ENCODE data around the gene HUS1B. TPM values are rescaled to one million over a fixed set of nuclear protein-coding genes. Genes with fewer than 3 reads are reported as not detected.

Gene HUS1B
- total and polyA plus RNA-seq, 9 of the 15 experiments (the other 6 are each of a cell fraction or from before 2014, with no cell fraction given) = 0.16 to 1.4 (median 0.38) TPM; not detected in 1

GRCh38 chr6:692858-693722, 36.2 kb upstream of the HUS1B start, which contains the start of gene EXOC2 (continued):
- TF ChIP-seq BRF2 (IDR thresholded peaks at IDR 0.05; ENCODE audit: borderline replicate concordance, insufficient read depth, insufficient read length) (no peak), ZC3H11A (IDR thresholded peaks at IDR 0.05; ENCODE audit: low read depth, low read length) (0 out of 2 replicates have a peak, but pooled peaks have one; percentile 75), RNF2 (IDR thresholded peaks at IDR 0.05) (peak; percentile 65; the same call in 1 of the 2 replicates), ZBTB8A (IDR thresholded peaks at IDR 0.05; ENCODE audit: partially characterized antibody) (no peak), SMARCE1 (IDR thresholded peaks at IDR 0.05) (peak; percentile 40; the same call in 1 of the 2 replicates), FOXP4 (CRISPR knock-in tag; IDR thresholded peaks at IDR 0.05; ENCODE audit: borderline replicate concordance) (peak; percentile 33; the same call in 1 of the 2 replicates), LCOR (CRISPR knock-in tag; IDR thresholded peaks at IDR 0.05) (peak; percentile 50; the same call in 1 of the 2 replicates), NONO (IDR thresholded peaks at IDR 0.05; ENCODE audit: low read depth in 2 of 2, low read length in 1 of 2) (peak; percentile 61 to 70; a peak in 2 of 4 replicates), ZNF583 (CRISPR knock-in tag; IDR thresholded peaks at IDR 0.05) (no peak), XRCC4 (IDR thresholded peaks at IDR 0.05; ENCODE audit: extremely low read depth, insufficient read depth, insufficient read length) (no peak), ZNF239 (CRISPR knock-in tag; IDR thresholded peaks at IDR 0.05) (no peak), CREB3L1 (IDR thresholded peaks at IDR 0.05; ENCODE audit: borderline replicate concordance, low read depth) (peak; percentile 54; the same call in 1 of the 2 replicates), HBP1 (CRISPR knock-in tag; IDR thresholded peaks at IDR 0.05) (no peak), SREBF1 (IDR thresholded peaks at IDR 0.05; ENCODE audit: borderline replicate concordance, low read depth, low read length) (no peak), SETDB1 (IDR thresholded peaks at IDR 0.05; ENCODE audit: low read length) (no peak)
